Measurements from ENCODE around the gene PALLD.

GRCh38 chr4:168942985-168943384 lies 446.1 kb downstream of the PALLD start:
- no peak for TF ChIP-seq EZH2 (IDR thresholded peaks at IDR 0.05; ENCODE audit: low read depth, low read length, severe bottlenecking)
- TF ChIP-seq CTCF (IDR thresholded peaks at IDR 0.05; ENCODE audit: control extremely low read depth in 1 of 3, insufficient read depth in 1 of 3, low read depth in 1 of 3, low read length in 3 of 3) = peak in 2 of 3 experiments; percentile 61 to 71; a peak in 3 of 4 replicates

Data from H1 (cell line).